GM12864 (cell line): Measurements from ENCODE around the gene R3HCC1L.

Source experiments
- DNase-seq: peaks from one replicate; pipeline ENCODE4 v3.0.0-alpha.2; 2011; ENCODE audit warnings: low read depth
- H3K4me3 ChIP-seq: 2 replicates; pipeline ENCODE4 v1.5.1; 2011; ENCODE audit warnings: mild to moderate bottlenecking, low read depth, low read length, control low read depth
- CTCF ChIP-seq: IDR thresholded peaks from 2 replicates; pipeline ENCODE4 v1.5.1; 2011; ENCODE audit warnings: low read depth, mild to moderate bottlenecking, moderate library complexity, low read length, control low read depth, inconsistent platforms; ENCODE audit errors: missing control alignments

R3HCC1L gene

GRCh38 chr10:98163941-98164340 lies 29.5 kb downstream of the R3HCC1L start:
- H3K4me3 ChIP-seq: no peak overlapping the region
- TF ChIP-seq CTCF: no peak
- no peak for DNase-seq

GRCh38 chr10:98167191-98167590 lies 32.7 kb downstream of the R3HCC1L start:
- no peak for TF ChIP-seq CTCF
- DNase-seq: no peak
- no peak overlapping the region for H3K4me3 ChIP-seq

GRCh38 chr10:98168147-98168546 lies 33.7 kb downstream of the R3HCC1L start:
- no peak for TF ChIP-seq CTCF
- no peak overlapping the region for H3K4me3 ChIP-seq
- no peak for DNase-seq

- DNase-seq: no peak
- H3K4me3 ChIP-seq: no peak overlapping the region
- TF ChIP-seq CTCF: no peak
These were observed 34.3 kb downstream of the R3HCC1L start for GRCh38 chr10:98168766-98169165.

GRCh38 chr10:98169379-98169778 lies 34.9 kb downstream of the R3HCC1L start:
- DNase-seq: no peak
- no peak for TF ChIP-seq CTCF
- no peak overlapping the region for H3K4me3 ChIP-seq

- H3K4me3 ChIP-seq: no peak overlapping the region
- DNase-seq: peak; percentile 26
- TF ChIP-seq CTCF: peak; percentile 86
These were observed 36.0 kb downstream of the R3HCC1L start for GRCh38 chr10:98170249-98171117.

GRCh38 chr10:98172073-98172472 lies 37.6 kb downstream of the R3HCC1L start:
- DNase-seq: no peak
- H3K4me3 ChIP-seq: no peak overlapping the region
- TF ChIP-seq CTCF: no peak
